ENCODE results near the gene LIN28B.
"Not testable (repeated sequence)": the region's sequence is repeated elsewhere in the genome, so short reads cannot be mapped to it uniquely, and the experiment has no call there.

The LIN28B gene, protein sequence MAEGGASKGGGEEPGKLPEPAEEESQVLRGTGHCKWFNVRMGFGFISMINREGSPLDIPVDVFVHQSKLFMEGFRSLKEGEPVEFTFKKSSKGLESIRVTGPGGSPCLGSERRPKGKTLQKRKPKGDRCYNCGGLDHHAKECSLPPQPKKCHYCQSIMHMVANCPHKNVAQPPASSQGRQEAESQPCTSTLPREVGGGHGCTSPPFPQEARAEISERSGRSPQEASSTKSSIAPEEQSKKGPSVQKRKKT

DNA sequence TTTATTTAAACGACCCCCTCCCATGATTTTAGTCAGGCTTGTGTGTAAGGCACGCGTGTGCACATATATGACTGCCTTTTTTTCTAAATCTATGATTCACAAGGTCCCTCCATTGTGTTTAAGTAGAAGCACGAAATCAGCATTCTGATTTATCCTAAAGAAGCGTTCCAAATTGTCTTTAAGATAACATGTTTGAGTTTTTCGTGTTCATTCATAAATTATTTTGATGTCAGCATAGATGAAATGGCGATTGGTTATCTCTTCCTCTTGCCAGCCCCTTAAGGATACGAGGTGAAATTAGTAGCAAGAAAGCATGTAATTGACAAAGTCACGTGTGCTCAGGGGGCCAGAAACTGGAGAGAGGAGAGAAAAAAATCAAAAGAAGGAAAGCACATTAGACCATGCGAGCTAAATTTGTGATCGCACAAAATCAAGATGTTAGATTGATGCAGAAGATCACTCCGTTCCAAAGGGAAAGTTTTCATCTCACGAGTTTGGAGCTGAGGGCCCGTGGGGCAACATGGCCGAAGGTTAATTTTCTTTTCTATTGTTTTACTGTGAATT, at the start of gene LIN28B:
Gene LIN28B (plus strand): TSS at position 377 of the 564 bp plus-strand sequence. CDS start 144 bp downstream, at position 521.
- FAIRE-seq, result no peak

DNA sequence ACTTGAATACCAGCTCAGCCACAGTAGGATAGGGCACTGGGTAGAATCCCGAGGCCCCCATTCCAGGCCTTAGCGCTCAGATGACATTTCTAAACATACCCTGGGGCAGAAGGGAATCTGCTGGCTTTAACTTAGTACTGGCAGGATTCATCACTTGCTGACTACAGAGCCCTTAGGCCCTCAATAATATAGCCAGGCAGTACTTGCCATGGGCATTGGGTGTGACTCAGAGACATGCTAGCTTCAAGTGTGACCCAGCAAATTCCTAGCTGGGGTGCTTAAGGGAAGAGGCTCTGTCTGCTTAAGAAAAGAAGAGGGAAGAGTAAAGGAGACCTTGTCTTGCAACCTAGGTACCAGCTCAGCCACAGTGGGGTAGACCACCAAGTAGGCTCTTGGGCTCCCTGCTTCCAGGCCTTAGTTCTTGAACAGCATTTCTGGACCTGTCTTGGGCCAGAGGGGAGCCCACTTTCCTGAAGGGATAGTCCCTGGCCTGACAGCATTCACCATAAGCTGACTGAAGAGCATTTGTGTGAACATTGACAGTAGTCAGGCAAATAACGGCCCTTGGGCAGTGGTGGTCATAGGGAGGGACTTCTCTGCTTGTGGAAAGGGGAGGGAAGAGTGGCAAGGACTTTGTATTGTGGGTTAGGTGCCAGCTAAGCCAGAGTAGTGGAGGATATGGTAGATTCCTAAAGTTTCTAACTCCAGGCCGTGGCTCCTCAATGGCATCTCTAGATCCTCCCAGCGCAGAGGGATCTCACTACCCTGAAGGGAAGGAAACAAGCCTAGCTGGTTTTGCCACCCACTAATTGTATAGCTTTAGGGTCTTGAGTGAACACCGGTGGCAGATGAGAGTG, 48.6 kb upstream of the LIN28B start:
- FAIRE-seq, result no peak

DNA sequence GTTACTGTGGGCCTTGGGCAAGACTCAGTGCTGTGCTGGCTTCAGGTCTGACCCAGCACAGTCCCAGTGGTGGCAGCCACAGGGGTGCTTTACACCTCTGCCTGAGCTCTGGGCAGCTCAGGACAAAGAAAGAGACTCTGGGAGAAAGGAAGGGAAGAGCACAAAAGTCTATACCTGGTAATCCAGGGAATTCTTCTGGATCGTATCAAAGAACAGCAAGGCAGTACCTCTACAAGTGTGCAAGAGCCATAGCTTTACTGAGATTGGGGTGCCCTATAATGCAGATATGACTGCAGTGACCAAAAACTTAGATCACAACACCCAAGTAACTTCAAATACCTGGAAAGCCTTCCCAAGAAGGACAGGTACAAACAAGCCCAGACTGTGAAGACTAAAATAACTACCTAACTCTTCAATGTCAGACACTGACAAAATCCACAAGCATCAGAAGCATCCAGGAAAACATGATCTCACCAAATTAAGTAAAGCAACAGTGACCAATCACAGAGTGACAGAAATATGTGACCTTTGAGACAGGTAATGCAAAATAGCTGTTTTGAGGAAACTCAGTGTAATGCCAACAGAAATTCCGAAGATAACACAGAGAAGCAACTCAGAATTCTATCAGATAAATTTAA, 47.9 kb upstream of the LIN28B start:
- FAIRE-seq, result no peak

DNA sequence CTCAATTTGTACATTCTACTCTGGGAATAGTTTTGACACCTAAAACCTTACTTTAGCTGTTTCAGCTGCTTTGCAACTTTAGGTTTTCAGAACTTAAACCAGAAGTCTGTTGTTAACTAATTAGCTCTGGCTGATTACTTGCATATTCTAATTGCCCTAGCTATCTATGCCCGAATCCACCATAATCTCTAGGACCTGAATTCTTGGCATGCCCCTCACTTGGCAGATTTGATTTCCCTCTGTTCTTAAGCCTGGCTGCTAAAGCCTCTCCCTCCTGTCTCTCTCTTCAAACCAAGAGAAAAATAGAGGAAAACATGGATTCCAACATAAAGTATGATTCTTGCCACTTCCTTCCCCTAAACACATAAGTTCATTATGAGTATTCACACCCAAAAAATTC, 35.0 kb upstream of the LIN28B start:
- FAIRE-seq, result no peak

DNA sequence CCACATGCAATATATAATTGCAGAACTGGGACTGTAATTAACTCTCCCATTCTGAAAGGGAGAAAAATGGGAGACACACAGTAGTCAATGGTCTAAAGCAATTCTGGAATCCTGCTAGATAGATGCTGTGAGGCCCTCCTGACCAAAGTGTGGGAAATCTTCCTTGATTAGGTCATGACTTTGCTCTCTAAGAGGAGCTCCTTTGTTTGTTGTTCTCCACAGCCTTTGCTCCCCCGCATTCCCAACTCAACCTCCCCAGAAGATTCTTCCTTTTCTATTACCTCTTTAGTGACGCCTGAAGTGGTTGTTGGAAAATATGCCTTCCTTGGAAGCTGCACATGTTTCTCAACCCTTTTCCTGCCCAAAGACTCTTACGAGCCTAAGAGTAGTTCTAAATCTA, 28.8 kb upstream of the LIN28B start:
- no peak for FAIRE-seq

DNA sequence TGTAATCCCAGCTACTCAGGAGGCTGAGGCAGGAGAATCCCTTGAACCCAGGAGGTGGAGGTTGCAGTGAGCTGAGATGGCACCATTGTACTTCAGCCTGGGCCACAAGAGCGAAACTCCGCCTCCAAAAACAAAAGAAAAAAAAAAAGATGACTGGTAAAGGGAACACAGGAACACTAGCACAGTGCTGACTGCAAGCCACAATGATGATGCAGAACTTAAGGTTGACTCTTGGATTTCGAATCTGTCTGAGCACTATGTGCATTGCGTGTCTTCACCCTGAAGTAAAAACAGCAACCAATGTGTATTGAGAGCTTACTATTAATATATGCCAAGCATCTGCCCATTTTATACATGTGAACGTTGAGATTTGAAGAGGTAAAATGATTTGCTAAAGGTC, 27.6 kb upstream of the LIN28B start:
- no peak for FAIRE-seq

DNA sequence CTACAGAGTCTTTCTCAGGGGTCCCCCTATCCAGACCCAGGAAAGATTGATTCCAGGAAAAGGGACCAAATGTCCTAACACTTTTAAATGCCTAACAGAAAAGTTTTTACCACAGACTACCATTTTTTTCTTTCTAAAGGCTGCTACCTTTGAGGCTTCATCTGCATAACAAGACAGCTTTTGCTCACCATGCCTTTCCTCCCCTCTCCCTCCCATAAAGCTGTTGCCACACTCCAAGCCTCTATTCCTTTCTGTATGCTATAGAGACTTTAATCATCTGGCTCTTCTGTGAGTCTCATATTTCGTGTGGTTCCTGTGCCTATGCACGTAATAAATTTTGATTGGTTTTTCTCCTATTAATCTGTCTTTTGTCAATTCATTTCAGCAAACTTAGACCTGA, 26.0 kb upstream of the LIN28B start:
- no peak for FAIRE-seq

DNA sequence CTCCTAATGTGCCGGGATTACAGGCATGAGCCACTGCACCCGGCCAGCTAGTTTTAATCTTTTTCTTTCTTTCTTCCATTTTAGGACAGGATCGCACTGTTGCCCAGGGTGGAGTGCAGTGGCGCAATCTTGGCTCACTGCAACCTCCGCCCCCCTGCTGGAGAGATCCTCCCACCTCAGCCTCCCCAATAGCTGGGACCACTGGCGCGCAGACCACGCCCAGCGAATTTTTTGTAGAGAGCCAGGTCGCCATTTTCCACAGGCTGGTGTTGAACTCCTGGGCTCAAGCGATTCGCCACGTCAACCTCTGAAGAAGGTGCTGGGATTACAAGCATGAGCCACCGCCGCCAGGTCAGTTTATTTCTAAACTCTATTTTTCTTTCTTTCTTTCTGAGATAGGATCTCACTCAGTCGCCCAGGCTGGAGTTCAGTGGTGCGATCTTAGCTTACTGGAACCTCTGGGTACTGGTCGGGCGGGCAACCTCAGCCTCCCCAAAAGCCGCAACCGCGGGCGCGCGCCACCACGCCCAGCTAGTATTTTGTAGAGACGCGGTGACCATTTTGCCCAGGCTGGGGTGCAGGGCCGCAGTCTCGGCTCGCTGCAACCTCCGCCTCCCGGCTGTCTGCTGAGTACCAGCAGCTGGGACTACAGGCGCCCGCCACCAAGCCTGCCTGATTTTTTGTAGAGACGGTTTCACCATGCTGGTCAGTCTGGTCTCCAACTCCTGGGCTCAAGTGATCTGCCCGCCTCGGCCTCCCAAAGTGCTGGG, 20.0 kb upstream of the LIN28B start:
- no peak for FAIRE-seq

DNA sequence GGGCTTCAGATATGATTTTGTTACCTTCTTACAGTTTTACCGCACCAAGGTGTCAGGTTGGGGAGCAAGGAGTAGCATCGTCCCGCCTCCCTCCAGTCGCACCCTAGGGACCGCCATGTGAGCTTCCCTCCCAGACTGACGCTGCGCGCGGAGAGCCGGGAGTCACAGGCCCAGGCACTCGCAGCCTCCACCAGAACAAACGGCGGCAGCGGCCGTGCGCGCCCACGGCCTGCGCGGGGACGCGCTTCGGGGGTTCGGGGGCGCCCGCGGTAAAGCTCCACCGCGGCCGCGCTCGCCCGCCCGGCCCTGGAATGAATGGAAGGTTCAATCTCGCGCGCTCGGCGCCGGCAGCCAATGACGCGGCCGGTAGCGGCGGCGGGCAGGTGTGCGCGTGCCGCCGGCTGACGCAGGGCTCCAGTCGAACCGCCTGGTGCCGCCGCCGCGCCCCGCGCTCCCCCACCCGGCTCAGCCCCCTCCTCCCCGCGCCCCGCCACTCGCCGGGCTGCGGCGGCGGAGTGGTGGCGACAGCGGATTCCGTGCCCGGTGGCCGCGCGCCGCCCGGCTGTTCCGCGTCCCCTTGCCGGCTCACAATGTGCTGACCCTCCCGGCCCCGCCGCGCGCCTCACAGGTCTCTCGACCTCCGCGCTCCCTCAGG, 16.5 kb upstream of the LIN28B start:
- FAIRE-seq, result no peak

DNA sequence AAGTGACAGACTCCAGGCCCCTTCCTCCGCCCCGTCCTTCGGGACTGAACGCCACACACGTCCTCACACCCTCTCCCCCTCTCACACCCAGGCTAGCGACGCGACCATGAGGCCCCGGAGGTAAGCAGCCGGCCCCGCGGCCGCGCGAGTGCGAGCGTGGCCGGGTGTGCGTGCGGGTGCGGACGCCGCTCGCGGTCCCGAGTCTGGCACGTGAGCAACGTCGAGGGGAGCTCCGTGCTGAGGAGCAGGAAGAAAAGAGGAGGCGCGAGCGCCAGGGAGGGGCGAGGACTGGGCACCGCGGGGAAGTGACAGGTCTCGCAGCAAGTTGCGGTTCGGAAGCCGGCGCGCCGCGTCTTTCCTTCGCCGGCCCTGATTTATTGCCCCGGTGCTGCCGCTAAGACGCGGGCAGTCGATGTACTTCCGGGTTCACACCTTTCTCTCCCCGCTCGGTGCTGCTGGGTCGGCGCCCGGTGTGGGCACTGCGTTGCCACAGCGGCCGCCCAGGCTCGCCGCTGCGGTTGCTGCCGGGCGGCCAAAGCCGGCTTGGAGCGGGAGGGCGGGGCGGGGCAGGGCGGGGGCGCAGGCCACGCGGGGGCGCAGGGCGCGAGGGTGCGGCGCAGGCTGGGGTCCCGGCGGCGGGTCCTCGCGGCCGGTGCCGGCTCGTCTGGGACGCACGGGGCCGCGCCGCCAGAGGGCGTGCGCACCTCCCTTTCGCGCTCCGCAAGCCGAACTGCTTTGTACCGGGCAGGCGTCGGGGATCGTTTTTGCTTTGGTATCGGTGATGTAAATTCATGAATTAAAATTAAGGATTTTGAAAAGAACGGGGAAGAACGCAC, 15.8 kb upstream of the LIN28B start:
- no peak for FAIRE-seq

DNA sequence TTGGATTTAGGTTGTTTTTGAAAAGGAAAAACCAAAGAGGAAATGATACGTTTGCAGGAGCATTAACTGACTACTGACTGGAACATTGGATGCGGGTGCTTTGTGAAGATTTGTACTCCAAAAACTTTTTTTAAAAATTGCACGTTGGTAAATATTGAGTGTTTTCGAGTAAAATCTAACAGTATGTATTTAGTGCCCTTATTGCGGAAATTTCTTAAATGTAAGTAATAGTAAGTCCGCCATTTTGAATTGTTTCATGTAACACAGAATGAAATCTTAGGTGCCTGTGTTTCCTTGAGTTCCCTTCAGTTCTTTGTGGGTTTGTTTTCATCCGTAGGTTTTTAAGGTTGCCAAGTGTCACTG, 15.2 kb upstream of the LIN28B start:
- no peak for FAIRE-seq

DNA sequence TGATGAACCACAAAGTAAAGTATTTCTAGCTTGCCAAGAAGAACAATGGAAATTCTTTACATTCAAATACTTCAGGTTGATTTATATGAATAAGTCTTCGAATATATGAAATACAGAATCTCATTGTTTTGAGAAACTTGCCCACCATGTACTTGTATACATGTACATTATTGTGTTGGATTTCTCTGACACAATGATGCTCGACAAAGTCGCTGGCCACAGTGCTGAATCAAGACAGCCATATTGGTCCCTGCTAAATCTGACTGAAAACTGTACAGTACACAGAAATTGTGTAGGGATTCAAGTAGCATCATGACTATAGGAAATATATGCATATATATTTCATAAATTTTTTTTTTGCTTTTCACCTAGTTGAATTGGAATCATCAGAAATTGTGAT, 13.1 kb upstream of the LIN28B start:
- peak; percentile 49 for FAIRE-seq

DNA sequence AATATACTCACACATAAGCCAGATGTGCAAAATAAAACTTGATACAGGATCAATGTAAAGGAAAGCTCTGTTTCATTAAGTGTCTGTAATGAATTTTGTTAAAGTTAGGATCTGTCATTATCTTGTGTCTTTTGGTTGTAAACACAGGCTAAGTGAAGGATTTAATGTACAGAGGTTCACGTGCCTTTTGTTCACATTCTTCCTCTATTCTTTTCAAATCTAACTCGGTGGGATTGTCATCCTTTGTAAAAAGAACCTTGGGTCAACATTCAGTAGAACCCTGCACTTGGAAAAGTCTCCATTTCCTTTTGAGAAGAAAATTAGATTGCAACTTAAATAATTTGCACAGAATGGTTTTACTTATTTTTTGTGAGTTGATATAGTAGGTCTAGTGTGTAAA, 7.7 kb upstream of the LIN28B start:
- FAIRE-seq, result no peak

DNA sequence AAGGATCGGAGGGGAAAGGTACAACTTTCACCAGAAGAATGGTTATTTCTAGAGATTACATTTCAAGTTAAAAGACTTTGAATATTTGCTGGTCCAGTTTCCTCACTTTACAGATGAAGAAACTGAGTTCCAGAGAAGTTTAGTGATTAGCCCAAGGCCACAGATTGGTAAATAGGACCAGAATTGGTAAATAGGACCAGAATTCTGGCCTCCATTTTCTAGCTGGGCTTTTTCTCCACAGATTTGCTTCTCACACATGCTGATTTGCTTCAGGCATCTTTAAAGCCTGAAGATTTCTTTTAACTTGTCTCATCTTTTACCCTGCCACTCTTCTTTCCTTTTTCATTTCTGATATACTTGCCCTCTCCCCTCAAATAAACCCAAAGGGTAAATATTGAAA, 5.2 kb upstream of the LIN28B start:
- no peak for FAIRE-seq

DNA sequence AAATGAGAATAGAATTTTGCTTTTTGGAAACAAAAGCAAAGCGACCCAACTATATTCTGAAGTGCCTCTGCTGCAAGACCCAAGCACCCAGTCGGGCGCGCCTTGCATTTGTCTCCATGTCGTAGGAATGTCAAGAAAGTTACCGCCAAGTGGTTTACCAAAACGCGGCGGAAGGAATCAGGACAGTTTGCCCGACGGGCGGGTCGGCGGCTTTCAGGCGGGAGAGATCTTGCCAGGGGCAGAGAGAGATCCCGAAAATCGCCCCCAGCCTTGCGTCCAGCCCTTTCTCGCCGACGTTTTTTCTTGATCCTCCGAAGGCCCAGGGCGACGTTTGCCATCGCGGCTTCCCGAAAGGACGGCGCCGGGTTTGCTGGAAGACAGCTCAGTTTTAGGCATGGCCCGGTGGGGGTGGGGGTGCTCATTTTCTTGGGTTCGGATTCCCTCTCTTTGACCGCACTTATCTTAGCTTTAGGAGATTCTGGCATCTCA, 4.0 kb upstream of the LIN28B start:
- FAIRE-seq, result no peak

DNA sequence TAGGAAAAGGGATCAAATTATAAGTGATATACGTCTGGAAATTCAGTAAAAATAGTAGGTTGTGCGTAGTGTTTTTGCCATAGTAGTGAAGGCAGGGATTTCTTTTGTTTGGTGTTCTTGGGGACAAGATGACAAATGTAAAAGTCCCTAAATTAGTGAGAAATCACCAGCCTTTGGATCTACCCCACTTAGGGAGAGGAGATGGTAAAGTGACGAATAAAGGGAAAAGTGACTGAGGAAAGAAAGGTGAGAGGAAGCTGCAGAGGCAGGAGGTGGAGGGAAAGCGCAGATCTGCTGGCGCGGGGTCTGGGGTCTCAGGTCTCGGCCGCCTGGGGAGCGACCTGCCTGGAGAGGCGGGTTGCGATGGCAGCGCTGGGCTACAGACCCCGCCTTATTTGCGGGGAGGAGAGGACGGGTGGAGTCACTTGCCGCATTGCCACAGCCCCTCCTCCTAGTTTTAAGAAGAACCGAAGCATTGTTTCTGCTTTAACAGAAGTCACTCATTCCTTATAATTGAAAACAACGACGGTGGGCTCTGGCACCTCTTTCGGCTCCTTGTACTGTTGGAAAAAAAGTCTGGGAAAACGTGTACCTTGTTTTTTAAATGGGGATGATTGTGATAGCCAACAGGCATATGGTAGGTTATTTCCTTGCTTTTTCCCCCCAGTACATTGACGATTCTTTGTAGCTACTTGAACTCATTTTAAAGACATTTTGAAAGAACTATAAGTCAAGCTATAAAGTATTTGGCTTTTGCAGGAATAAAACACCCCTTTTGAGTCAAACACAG, 3.3 kb upstream of the LIN28B start:
- not testable (repeated sequence) for FAIRE-seq

DNA sequence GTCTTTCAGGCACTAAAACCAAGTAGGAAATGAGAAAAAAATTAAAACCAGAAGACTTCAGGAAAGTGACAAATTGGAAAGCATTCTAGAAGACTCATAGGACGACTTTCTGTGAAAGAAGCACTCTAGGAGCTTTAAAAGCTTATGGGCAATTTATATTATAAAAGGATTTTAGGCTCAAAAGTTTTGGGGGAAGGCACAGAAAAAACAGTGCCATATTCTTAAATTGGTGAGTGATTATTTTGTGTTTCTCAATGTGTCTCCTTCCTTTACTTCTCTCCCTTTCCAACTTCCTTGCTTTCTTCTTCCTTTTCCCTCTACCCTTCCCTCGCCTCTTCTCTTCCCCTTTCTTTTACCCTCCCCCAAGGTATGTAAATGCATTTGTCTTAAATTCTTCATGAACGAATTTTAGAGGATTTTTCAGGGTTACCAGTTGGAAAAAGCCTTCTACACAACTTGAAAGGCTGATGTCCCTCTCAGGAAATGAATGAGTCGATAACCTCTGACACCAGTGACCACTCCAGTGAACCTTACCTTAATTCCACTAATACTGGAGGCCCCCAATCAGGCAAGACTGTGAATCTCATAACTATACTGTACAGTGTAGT, 2.6 kb upstream of the LIN28B start:
- no peak for FAIRE-seq

DNA sequence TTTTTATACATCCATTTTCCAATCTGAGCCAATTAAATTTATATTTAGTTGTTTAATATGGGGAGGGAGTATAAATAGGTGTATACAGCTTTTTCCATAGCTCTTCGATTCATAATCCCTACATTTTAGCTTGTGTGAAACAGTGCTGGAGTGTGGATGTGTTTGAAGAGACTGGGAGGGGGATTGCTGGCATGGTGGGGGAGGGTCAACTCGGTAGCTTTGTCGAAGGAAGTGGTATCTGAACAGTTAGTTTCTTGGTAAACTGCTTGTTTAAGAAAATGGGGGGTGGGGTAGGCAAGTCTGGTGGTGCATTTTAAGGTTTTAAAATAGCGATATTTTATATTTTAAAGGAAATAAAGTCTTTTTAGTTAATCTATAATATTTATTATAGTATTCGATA, 1.4 kb upstream of the LIN28B start:
- no peak for FAIRE-seq

DNA sequence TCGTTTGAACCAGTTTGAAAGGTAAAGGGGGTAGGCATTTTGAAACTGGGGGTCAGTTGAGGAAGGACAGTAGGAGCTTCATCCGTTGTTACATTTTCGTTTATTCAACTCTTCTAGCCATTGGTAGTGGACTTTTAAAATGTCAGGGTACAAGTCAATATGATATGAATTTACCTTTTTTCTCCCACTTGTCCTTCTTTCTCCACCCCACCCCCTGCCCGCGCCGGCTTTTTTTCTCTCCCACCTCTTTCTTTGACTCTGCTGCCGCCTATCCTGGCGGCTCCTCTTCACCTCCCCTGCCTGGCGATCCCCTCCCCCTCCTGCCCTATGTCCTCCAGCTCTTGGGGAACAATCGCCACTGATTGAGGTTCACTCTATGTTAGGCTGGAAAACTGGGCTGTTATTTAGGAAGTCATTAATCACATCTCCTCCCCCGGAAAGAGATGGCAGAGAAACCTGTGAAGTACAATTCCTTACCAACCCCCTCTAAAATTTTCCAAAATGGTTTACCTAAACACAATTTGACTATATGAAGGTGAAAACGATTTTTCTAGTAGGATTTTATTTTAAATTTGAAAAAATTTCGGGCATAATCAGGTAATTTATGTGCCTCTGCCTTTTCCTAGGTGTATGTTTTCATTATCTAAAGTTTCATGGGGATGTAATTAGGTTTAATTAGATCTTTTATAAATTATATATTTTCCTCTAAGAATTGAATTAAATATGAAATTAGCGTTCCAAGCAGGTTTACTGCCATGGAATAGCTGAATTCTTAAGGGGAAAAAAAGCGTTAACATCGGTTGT, 778 bp upstream of the LIN28B start:
- FAIRE-seq, result no peak

Measured in colon (tissue), 2 donors.